ENCODE measurements around the gene TWSG1.

The TWSG1 gene

DNA sequence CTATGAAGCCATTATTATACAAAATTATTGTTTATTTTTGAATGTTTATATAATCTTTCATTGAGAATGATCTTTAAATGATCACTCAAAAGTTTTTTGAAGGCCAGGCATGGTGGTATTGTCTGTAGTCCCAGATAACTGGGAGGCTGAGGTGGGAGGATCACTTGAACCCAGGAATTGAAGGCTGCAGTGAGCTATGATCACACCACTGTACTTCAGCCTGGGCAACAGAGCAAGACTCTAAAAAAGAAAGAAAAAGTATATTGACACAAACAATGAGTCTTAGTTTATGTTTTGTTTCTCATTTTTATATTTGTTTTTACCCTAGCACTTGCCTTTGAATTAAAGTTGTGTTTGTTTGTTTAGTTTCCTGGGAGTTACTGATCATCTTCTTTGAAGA is 2.3 kb downstream of the TWSG1 start:
- no peak for TF ChIP-seq CTCF (IDR thresholded peaks at IDR 0.05; ENCODE audit: low read depth, low read length, missing control alignments)
- no peak for DNase-seq

GRCh38 chr18:9337873-9338272 is 3.3 kb downstream of the TWSG1 start:
- H3K27me3 ChIP-seq (replicated peaks) = no peaks in the 10 kb centered on the region
- no peak for TF ChIP-seq CTCF (IDR thresholded peaks at IDR 0.05; ENCODE audit: low read depth, low read length, missing control alignments)
- H3K36me3 ChIP-seq (replicated peaks) = peaks cover 21% of the 10 kb centered on the region
- H3K4me3 ChIP-seq (ENCODE audit: low read depth, low read length) = no peak overlapping the region
- H3K27ac ChIP-seq = no peak overlapping the region
- no peak for DNase-seq
- in situ Hi-C loops (cut with HindIII; ENCODE audit: low pct_ligation_motif_present, low sequenced_read_pairs) = no loop called here

More for the DNA sequence above, 2.3 kb downstream of the TWSG1 start:
- no peak overlapping the region for H3K4me3 ChIP-seq (ENCODE audit: low read depth, low read length)
- no peaks in the 10 kb centered on the region for H3K27me3 ChIP-seq (replicated peaks)
- in situ Hi-C loops (cut with HindIII; ENCODE audit: low pct_ligation_motif_present, low sequenced_read_pairs) = no loop called here
- no peak overlapping the region for H3K27ac ChIP-seq
- peaks cover 18% of the 10 kb centered on the region for H3K36me3 ChIP-seq (replicated peaks)

DNA sequence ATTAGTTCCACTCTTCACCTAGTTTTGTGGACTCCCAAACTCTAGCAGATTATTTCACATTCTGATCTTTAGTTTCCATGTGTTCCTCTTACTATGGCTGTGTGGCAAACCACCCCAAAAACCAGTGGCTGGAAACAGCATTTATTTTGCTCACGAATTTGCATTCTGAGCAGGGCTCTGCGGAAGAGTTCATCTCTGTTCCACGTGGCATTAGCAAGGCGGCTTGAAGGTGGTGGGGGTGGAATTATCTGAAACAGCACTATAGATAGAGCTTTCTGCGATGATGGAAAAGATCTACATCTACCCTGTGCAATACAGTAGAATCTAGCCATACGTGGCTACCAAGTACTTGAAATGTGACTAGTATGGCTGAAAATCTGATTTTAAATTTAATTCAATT is 5.9 kb downstream of the TWSG1 start:
- no peak overlapping the region for H3K27ac ChIP-seq
- no peak for TF ChIP-seq CTCF (IDR thresholded peaks at IDR 0.05; ENCODE audit: low read depth, low read length, missing control alignments)
- H3K4me3 ChIP-seq (ENCODE audit: low read depth, low read length) = no peak overlapping the region
- in situ Hi-C loops (cut with HindIII; ENCODE audit: low pct_ligation_motif_present, low sequenced_read_pairs) = no loop called here
- H3K36me3 ChIP-seq (replicated peaks) = peaks cover 32% of the 10 kb centered on the region
- H3K27me3 ChIP-seq (replicated peaks) = no peaks in the 10 kb centered on the region
- no peak for DNase-seq

- in situ Hi-C loops (cut with HindIII; ENCODE audit: low pct_ligation_motif_present, low sequenced_read_pairs) = no loop called here
- no peak for TF ChIP-seq CTCF (IDR thresholded peaks at IDR 0.05; ENCODE audit: low read depth, low read length, missing control alignments)
Measured at GRCh38 chr18:9343577-9343976, 9.0 kb downstream of the TWSG1 start.

GRCh38 chr18:9346775-9347174 is 12.2 kb downstream of the TWSG1 start:
- in situ Hi-C loops (cut with HindIII; ENCODE audit: low pct_ligation_motif_present, low sequenced_read_pairs) = no loop called here
- H3K36me3 ChIP-seq (replicated peaks) = peaks cover 14% of the 10 kb centered on the region
- H3K27me3 ChIP-seq (replicated peaks) = no peaks in the 10 kb centered on the region
- H3K4me3 ChIP-seq (ENCODE audit: low read depth, low read length) = no peak overlapping the region
- no peak for TF ChIP-seq CTCF (IDR thresholded peaks at IDR 0.05; ENCODE audit: low read depth, low read length, missing control alignments)
- no peak for DNase-seq
- H3K27ac ChIP-seq = no peak overlapping the region

More at GRCh38 chr18:9343577-9343976, 9.0 kb downstream of the TWSG1 start:
- Histone ChIP-seq H3K27me3 (replicated peaks) (no peaks in the 10 kb centered on the region), H3K27ac (no peak overlapping the region), H3K4me3 (ENCODE audit: low read depth, low read length) (no peak overlapping the region), H3K36me3 (replicated peaks) (peaks cover 26% of the 10 kb centered on the region)
- no peak for DNase-seq

DNA sequence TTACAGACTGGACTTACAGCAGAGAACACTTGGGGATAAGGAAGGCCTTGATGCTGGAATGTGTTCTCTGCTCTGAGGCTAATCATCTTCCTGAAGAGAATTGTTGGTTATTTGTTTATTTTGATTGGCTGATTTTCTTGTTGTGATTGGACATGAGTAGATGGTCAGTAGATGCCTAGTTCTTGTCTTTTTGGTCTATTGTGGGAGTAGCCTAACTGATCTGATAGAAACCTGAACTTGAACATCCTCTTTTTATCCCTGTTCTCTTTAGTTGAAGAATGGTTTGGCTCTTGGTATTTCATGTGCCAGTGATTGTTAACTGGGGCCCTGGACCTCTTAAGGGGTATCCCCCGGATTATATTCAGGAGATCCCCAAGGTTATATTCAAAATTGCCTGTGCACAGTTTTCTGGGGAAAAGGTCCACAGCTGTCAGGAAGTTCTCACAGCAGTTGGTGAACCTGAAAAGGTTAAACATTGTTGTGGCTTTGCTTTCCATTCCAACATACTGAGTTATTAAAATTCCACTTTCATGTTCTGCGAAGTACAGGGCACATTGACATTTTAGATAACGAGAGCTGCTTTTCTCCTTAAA is 13.6 kb downstream of the TWSG1 start:
- no peak for TF ChIP-seq CTCF (IDR thresholded peaks at IDR 0.05; ENCODE audit: low read depth, low read length, missing control alignments)
- Histone ChIP-seq H3K36me3 (replicated peaks) (peaks cover 11% of the 10 kb centered on the region), H3K4me3 (ENCODE audit: low read depth, low read length) (no peak overlapping the region), H3K27ac (peak overlapping the region; percentile 68), H3K27me3 (replicated peaks) (no peaks in the 10 kb centered on the region)
- in situ Hi-C loops (cut with HindIII; ENCODE audit: low pct_ligation_motif_present, low sequenced_read_pairs) = no loop called here
- peak; percentile 21 for DNase-seq
